Loucy (cell line): ENCODE measurements around the gene TPX2.

ENCODE experiments used
- EZH2phosphoT487 ChIP-seq: fragments of 200-600 bp; IDR thresholded peaks from 2 replicates; pipeline ENCODE4 v1.6.1; 2018; ENCODE audit warnings: antibody characterized with exemption, mild to moderate bottlenecking, moderate library complexity, borderline replicate concordance
- TF ChIP-seq, protein P1 (sequence below): fragments of 200-600 bp; sonication (generic); conservative IDR thresholded peaks from 2 replicates; pipeline ENCODE4 v1.5.1; 2014; ENCODE audit warnings: mild to moderate bottlenecking, antibody characterized with exemption, low read length

DNA sequence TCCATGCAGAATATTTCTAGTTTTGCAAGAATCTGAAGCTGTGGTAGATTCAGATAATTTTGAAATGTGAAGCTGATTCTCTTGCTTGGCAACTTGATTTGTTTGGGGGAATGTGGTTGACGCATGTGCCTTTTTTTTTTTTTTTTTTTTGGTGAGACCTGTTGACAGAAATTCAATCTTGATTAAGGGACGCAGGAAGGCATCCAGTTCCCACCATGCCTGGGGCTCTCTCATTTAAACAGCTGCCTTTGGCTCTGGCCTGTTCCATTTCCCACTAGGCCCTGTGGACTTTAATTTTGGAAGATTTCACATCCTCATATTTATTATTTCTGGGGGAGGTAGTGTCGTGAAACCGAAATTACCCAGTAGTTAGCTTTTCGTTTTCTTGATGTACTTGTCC lies 8.6 kb downstream of the TPX2 start:
- TF ChIP-seq, protein P1, sequence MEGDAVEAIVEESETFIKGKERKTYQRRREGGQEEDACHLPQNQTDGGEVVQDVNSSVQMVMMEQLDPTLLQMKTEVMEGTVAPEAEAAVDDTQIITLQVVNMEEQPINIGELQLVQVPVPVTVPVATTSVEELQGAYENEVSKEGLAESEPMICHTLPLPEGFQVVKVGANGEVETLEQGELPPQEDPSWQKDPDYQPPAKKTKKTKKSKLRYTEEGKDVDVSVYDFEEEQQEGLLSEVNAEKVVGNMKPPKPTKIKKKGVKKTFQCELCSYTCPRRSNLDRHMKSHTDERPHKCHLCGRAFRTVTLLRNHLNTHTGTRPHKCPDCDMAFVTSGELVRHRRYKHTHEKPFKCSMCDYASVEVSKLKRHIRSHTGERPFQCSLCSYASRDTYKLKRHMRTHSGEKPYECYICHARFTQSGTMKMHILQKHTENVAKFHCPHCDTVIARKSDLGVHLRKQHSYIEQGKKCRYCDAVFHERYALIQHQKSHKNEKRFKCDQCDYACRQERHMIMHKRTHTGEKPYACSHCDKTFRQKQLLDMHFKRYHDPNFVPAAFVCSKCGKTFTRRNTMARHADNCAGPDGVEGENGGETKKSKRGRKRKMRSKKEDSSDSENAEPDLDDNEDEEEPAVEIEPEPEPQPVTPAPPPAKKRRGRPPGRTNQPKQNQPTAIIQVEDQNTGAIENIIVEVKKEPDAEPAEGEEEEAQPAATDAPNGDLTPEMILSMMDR: no peak
- no peak for TF ChIP-seq EZH2phosphoT487
